NCI-H345 (cell line): ENCODE results near the gene TBC1D20.
"Not testable (repeated sequence)": the region's sequence is repeated elsewhere in the genome, so short reads cannot be mapped to it uniquely, and the experiment has no call there.

ENCODE experiments used
- DNase-seq: peaks from one replicate; lab custom pipeline; 2025; lab: John Stamatoyannopoulos, UW

TBC1D20 gene

DNA sequence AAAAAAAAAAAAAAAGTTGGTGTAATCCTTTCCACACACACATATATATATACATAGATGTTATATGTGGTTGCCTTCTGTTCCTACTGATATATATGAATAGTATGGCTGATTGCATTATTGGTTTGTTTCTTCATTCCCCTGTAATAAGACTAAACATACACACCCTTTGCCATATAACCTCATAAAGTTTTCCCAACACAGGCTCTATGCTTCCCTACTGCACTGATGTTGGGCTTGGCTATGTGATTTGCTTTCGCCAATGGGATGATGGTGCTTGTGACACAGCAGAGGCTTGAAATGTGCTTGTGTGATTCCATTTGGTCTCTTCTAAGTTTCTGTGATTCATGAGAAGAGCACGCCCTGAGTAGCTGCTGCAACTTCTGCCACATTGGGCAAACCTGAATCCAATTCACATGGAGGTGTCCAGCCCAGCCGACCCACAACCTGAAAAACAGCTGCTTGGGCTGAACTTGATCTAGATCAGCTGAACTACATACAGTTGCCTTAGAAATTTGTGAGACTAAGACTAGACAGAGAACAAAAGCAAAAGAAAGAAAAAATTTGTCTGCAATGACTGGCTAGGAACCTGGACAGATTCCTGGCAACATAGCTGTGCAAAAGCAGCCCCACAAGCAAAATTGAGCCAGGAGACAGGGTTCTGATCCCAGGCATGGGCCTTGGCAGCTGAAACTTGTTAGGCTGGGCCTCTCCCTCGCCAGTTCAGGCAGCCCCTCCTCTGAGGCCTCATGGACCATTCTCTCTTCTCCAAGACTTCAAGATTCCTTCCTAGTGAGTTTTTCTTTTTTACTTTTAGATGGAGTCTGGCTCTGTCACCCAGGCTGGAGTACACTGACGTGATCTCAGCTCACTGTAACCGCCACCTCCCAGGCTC is 13.4 kb upstream of the TBC1D20 start:
- DNase-seq, result no peak

DNA sequence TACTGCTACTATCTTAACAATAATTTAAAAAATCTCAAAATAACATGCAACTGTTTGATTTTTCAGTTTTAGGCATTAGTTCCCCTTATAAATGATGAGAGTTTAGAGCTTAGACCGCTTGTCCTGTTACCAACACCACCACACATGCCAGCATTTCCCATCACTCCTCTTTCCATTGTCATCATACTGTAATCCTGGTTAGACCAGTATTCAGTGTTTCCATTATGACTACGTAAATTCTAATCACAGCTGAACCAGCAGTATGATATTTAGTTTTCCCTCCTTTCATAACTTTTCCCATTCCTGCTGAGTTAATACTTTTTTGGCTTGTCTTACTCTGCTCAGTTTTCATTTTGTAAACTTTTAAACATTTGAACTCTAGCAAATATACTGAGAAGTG is 12.2 kb upstream of the TBC1D20 start:
- DNase-seq, result no peak

DNA sequence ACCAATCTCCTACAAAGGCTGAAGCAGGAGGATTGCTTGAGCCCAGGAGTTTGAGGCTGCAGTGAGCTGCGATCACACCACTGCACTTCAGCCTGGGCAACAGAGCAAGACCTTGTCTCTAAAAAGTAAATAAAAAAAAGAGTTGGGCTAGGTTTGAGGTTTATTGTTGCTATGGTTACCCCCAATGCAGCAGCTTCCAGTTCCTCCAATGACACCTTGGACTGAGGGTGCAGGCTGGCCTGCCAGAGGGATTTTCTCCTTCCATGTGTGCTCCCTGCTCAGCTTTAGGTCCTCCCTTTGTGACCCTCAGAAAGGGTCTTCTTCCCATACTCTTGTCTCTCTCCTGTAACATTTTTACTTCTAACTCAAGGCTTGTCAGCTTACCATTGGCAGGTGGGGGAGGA is 10.6 kb upstream of the TBC1D20 start:
- DNase-seq, result no peak

DNA sequence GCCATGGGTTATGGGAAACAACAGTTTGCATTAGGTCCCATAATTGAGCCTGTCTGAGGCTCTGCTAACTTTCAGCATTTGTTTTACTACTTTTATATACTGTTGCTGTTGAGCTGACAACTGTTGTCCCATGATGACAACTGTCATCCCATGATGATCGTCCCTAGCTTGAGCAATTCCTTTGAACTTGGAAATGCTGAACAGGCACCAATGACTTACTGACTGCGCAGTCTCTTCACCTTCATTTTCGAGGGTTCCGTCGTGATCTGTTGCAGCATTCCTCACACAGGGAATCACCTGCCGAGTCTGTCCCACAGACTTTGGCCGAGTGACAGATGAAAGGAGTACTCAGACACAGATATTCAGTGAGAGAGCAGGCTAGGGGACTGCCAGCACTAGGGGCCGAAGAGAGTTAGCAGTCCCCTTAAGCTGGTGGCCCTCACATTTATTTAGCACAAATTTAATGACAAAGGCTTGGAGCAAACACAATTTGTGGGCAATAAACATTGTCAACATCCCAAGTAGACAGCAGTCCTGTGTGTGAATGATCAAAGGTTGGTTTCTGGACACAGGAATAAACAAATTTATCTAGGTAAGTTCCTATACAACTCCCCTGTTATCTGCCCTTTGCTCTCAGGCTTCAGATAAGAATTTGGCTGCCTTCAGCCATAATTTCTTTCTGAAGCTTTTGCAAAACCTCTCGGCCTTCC is 10.0 kb upstream of the TBC1D20 start:
- no peak for DNase-seq

DNA sequence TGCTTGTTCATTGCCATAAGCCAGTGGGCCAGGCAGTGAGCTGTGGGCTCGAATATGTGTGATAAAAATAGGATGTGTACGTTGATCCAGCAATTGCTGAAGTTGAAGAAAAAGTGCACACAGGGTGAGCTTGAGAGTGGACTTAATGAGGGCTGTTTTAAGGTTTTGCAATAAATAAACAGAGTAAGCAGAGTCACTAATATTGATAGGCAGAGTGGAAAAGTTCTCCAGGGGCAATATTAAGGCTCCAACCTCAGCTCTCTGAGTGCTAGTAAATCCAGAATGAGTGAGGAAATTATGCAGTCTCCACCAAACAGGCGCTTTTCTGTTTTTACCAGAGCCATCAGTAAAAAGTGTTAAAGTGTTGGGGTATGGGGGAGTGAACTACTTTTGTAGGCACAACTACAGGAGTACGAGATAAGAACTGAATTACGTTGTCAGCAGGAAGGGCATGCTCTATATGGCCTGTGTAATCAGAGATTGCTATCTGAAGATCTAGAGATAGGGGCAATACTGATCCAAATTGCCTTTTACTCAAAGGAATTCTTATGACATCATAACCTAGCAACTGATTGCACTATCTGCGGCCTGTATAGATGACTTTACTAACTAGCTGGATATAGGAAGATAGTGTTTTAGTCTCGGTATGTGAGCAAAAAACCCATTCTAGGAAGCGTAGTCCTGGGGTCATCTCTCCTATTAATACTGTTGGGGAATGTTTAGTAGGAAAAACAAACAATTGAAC is 7.6 kb upstream of the TBC1D20 start:
- no peak for DNase-seq

DNA sequence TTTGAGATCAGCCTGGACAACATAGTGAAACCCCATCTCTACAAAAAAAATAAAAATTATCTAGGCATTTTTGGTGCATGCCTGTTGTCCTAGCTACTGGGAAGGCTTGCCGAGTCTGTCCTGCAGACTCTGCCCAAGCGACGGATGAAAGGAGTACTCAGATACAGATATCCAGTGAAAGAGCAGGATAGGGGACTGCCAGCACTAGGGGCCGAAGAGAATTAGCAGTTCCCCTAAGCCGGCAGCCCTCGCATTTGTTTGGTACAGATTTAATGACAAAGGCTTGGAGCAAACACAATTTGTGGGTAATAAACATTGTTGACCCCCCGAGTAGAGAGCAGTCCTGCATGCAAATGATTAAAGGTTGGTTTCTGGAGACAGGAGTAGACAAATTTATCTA is 5.4 kb upstream of the TBC1D20 start:
- no peak for DNase-seq

DNA sequence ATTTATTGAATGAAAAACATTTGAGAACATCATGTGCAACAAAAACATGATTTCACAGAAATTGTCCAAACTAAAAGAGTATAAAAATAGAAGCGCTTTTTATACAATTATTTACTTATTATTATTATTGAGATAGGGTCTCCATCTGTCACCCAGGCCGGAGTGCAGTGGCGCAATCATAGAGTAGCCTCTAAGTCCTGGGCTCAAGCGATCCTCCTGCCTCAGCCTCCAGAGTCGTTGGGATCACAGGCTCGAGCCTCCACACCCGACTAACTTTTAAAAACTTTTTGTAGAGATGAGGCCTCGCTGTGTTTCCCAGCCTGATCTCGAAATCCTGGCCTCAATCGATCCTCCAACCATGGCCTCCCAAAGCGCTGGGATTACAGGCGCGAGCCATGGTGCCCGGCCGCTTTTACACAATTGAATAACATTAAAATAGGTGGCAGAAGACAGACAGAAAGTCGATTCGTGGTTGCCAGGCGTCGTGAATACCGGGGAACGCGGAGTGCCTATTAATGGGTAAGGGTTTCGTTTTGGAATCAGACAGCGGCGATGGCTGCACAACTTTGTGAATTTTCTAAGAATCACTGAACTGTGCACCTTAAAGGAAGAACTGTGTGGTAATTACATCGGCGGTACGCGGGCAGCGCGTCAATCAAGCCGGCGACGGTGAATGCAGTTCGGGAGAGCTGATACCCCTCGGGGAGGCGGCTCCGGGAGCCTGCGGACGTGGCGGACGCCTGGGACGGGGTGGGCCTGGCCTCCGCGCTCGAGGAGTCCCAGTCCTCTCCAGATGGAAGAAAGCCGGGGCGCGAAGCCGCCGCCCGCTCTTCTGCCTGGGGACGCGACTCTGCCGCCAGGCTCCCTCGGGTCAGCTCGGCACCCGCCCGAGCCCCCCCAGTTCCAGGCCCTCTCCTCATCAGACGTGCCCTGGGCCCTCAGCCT is 807 bp downstream of the TBC1D20 start:
- peak; percentile 36 for DNase-seq

DNA sequence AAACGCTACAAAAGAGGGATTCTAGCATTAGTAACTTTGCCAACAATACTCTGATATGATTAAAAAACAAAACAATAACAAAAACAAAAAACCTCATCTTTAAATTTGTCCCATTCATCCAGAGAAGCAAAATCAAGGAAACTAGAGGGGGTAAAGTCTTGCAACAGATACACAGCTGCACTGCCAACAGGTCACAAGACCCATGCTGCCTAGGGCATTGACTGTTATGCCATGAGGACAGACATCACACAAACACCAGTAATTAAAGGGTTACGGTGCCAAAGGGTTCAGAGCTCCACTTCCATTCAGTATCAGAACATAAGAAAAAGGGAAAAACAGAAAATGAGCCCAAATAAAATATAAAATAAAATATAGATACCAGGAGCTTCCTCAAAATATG is 1.6 kb downstream of the TBC1D20 start:
- DNase-seq, result no peak

DNA sequence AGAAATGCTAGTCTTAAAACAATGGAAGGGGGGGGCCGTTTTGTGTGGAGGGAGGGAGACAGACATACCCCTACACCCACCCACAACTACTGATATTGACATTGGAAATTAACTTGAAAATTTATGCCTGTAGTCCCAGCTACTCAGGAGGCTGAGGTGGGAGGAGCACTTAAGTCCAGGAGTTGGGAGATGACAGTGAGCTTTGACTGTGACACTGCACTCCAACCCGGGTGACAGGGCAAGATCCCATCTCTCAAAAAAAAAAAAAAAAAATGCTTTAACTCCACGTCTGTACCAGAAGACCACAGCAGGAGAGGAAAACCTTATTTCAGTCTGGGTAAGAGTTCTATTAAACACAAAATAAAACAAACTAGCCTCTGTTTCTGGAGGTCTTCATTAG is 2.2 kb downstream of the TBC1D20 start:
- DNase-seq, result no peak

DNA sequence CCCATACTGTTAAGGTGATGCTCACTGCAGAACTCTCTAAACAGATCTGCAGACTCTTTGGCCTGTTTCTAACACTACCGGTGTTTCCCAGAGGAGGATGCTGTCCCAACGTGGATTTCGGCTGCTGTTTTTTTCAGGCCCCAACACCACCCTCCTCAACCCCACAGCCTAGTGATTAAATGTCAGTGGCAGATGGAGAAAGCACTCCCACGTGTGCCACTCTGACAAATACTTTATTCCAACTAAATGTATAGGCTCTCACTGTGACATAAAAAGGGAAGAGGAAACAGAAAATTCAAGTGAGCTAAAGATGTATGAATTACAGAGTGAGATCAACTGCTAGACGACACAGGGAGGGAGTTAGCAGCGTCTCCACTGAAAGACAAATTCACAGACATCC is 3.6 kb downstream of the TBC1D20 start:
- no peak for DNase-seq

DNA sequence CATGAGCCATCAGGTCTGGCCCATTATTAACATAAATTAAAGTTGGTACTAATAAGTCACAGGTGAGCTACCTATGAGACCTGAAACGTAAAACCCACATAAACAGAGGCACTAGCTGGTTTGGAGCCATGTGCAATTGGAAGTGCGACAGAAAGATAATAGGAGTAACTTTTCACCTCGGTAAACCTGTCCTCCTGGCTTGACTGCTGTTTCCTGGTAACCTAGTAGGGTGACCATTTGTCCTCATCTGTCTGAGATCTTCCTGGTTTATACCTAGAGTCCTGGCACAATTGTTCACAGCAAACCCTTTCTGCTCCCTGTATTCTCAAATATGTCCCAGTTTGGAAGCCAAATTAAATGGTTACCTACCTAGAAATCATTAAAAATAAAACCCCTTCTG is 7.4 kb downstream of the TBC1D20 start:
- DNase-seq, result no peak

DNA sequence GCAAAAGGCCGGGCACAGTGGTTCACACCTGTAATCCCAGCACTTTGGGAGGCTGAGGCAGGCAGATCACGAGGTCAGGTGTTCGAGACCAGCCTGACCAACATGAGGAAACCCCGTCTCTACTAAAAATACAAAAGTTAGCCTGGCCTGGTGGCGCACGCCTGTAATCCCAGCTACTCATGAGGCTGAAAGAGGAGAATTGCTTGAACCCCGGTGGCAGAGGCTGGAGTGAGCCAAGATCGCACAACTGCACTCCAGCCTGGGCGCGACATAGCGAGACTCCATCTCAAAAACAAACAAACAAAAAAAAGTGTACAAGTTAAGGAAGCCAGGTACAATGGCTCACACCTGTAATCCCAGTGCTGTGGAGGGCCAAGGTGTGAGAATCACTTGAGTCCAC is 10.3 kb downstream of the TBC1D20 start:
- DNase-seq, result not testable (repeated sequence)

DNA sequence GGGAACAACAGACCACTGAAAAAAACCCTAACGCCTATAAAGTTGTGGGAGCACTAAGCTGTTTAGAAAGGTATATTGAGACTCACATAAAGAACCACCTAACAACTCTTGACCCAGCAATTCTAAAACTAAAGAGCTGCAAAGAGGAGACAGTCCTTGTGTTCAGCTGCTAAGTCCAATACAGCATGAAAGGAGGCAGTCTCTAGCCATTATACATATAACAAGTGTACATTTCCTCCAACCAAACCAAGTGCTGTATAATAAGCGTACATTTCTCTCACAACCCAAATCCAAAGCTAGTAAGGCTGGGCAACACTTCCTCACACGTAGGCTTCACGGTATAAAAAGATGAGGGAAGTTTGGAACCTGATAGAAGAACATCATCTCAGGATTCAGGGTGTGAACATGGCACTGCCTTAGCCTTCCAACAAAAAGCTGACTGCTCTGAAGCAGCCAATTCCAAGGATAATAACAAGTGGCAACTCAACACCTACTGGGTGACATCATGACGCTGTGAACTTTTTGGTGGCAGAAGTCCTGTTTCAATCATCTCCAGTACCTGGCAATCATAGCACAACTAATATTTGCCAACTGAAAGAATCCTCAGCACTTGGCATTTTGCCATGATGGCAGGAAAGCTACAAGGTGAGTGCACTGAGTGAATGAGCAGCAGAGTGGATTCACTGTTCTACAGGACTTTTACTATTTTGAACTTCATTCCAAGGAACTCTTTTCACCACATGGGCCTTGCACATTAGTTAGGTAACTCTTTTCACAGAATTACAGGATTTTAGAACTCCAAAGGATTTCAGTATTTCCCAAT is 16.6 kb downstream of the TBC1D20 start:
- no peak for DNase-seq

DNA sequence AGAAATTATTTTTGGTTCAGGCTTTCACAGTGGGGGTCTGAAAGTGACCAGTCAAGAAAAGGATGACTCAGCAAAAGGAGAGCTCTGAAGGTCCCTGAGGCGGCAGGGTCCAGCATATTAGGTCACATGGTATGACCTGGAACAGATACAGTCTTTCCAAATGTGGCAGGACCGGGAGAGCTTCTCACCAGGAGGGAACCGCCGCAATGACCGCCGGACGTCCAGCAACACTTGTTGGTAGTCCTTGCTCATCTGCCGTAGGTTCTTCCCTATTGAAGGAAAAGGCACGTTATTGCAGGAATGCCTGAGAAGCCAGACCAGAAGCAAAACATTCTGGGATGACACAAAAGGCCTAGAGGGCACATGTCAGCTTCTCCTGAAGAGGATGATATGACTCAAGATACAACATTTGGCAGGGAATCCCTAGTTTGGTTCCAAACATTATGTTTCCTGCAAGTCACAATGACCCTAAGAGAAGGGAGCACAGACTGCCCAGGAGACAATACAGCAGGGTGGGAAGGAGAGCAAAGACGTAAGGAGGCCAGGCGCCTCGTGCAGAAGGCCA is 17.4 kb downstream of the TBC1D20 start:
- no peak for DNase-seq

DNA sequence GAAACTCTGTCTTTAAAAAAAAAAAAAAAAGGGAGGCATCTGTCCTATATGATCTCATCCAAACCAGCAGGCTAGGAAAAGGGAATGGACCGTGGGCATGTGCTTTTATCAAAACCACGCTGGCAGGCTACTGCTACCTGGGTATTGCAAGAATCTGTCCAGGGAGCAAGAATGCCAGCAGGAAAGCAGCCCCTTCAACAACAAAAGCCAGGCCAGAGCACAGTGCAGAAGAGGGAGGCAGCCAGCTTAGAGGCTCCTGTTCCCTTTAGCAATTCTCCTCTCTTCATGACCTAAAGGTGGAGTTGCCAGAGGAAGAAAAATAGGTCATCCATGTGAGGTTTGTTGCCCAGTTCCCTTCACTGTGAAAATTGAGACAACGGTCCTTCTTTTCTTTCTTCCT is 18.2 kb downstream of the TBC1D20 start:
- no peak for DNase-seq

DNA sequence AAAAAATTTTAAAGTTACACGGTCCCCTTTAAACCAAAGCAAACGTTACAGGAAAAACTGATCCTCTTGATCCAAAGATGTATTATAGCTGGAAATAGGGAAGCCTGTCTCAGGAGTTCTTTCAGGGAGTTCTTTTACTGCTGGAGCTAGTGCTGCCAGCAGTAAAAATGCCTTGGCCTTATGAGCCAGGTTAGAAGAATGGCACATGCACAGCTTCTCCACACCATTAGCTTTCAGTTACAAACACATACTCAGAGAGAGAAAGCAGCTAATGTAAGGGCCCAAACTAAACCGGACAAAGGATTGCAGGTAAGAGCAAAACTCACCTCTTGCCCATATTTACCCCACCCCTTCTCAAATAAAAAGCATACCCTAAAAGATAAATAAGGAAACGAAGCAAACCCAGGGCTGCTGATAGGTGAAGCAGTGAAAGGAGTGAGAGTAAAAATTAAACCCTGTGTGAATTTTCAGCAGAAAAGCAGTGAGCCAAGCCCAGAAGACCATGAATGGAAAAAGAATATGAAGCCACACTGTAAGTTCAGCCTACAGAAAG is 19.0 kb downstream of the TBC1D20 start:
- DNase-seq, result no peak

DNA sequence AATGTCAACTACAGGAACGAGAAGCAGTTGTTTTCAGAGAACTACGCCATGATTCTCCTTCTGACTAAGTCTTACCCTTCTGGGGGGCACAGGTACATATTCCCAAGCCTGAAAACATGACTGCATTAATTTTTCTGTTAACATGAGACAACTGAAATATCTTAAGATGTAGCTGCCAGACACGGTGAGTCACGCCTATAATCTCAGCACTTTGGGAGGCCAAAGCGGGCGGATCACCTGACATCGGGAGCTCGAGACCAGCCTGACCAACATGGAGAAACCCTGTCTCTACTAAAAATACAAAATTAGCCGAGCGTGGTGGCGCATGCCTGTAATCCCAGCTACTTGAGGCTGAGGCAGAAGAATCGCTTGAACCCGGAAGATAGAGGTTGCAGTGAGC is 21.7 kb downstream of the TBC1D20 start:
- DNase-seq, result no peak

DNA sequence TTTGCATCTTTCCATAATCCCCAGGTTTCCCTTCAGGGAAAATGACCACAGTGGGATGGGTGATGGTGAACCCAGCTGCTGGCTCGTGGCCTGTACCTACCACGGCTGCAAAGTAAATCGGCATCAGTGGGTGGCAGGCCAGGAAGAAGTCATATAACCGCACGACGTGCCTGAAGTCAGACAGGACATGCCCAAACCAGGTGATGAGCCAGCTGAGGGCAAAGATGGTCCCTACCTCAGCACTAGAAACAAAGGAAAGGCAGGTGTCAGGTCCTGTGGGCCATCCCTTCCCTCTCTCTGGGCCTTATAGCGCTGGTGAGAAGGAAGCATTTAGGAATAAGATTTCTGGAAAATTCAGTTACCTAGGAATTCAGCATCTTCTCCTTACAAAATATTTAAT is 22.2 kb downstream of the TBC1D20 start:
- DNase-seq, result no peak

DNA sequence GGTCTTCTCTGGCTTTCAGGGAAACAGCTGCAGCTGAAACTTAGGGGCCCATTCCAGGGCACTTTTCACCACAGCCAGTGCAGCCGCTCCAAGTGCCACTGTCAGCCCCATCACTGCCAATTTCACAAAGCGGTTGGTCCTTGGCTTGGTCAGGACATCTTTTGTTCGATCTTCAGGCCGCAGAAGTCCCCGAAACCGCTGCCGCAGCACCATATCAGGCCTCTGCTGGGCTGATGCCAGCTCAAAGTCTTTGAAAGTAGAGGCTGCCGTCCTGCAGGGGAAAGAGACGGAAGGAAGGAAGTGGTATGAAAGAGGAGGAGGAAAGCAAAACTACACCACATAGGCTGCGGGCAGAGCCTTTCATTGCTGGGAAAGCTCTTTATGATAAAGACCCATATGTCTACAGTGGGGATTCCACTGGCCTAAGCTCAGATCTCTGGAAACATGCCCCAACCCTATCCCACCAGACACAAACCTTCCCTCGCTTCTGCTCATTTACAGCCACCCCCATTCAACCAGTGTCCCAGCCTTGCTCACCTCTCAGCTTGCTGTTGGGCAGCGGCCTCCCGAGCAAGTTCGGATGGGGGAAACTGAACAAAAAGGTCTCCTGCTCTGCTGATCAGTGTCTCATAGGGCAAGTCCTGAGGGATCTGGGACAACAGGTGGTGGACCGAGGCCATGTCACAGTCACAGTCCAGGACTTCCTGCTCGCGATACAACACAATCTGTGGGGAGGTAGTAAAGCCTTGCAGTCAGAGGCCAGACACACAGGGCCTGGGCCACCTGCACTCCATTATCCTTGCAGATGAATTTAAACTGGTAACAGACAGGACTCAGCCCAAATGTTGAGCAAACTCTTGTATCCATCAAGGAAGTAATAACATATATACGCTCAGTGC is 23.5 kb downstream of the TBC1D20 start:
- DNase-seq, result no peak
